ENCODE data around the gene LAMA1.
A peak's percentile ranks its signal among the peaks of the same experiment; 100 is the strongest.
"Not testable (repeated sequence)": the region's sequence is repeated elsewhere in the genome, so short reads cannot be mapped to it uniquely, and the experiment has no call there.

The LAMA1 gene

GRCh38 chr18:6941996-6942395, 175.6 kb downstream of the LAMA1 start:
- DNase-seq = no peak

- no peak for DNase-seq
Measured at GRCh38 chr18:6940451-6940850, 177.1 kb downstream of the LAMA1 start.

GRCh38 chr18:6939972-6940371, 177.6 kb downstream of the LAMA1 start:
- no peak for DNase-seq

- DNase-seq = not testable (repeated sequence)
Measured at GRCh38 chr18:6938403-6938802, 179.2 kb downstream of the LAMA1 start.

GRCh38 chr18:6938003-6938402, 179.6 kb downstream of the LAMA1 start:
- DNase-seq = no peak

GRCh38 chr18:6934859-6935258, 182.7 kb downstream of the LAMA1 start:
- DNase-seq = no peak

- DNase-seq = no peak
Measured at GRCh38 chr18:6929370-6930102, 188.1 kb downstream of the LAMA1 start.

- no peak for DNase-seq
Measured at GRCh38 chr18:6928359-6928758, 189.2 kb downstream of the LAMA1 start.

GRCh38 chr18:6927153-6927552, 190.4 kb downstream of the LAMA1 start:
- DNase-seq = no peak

GRCh38 chr18:6923220-6923619, 194.4 kb downstream of the LAMA1 start:
- DNase-seq = no peak

- DNase-seq = no peak
Measured at GRCh38 chr18:6921571-6921970, 196.0 kb downstream of the LAMA1 start.

- peak; percentile 31 for DNase-seq
Measured at GRCh38 chr18:6920099-6920955, 197.3 kb downstream of the LAMA1 start.

- no peak for DNase-seq
Measured at GRCh38 chr18:6917072-6917471, 200.5 kb downstream of the LAMA1 start.

- no peak for DNase-seq
Measured at GRCh38 chr18:6901286-6901926, 216.2 kb downstream of the LAMA1 start.

- no peak for DNase-seq
Measured at GRCh38 chr18:6891788-6892187, 225.8 kb downstream of the LAMA1 start.

Measured in GDM1 (cell line).